ENCODE data around the gene CTSC.
"Not testable (repeated sequence)": the region's sequence is repeated elsewhere in the genome, so short reads cannot be mapped to it uniquely, and the experiment has no call there.

Gene CTSC

GRCh38 chr11:88348870-88349269, 11.3 kb upstream of the CTSC start:
- no peak for DNase-seq

GRCh38 chr11:88345949-88346348, 8.4 kb upstream of the CTSC start:
- no peak for DNase-seq

- no peak for DNase-seq
Observed at GRCh38 chr11:88345408-88345807, 7.9 kb upstream of the CTSC start.

GRCh38 chr11:88344869-88345268, 7.3 kb upstream of the CTSC start:
- DNase-seq = no peak

- DNase-seq = no peak
Observed at GRCh38 chr11:88341522-88342251, 4.2 kb upstream of the CTSC start.

GRCh38 chr11:88340366-88340935, 2.9 kb upstream of the CTSC start:
- DNase-seq = no peak

- DNase-seq = peak; percentile 48 to 56
Observed at GRCh38 chr11:88337987-88338668, 592 bp upstream of the CTSC start.

- no peak for DNase-seq
Observed at GRCh38 chr11:88335284-88335683, 2.3 kb downstream of the CTSC start.

GRCh38 chr11:88333862-88334261, 3.7 kb downstream of the CTSC start:
- no peak for DNase-seq

GRCh38 chr11:88332851-88333250, 4.7 kb downstream of the CTSC start:
- no peak for DNase-seq

GRCh38 chr11:88330826-88331428, 6.6 kb downstream of the CTSC start:
- DNase-seq = no peak

GRCh38 chr11:88329563-88330250, 7.8 kb downstream of the CTSC start:
- DNase-seq = no peak

GRCh38 chr11:88327462-88328143, 9.9 kb downstream of the CTSC start:
- DNase-seq = no peak

- no peak for DNase-seq
Observed at GRCh38 chr11:88327061-88327460, 10.5 kb downstream of the CTSC start.

GRCh38 chr11:88326099-88326498, 11.4 kb downstream of the CTSC start:
- no peak for DNase-seq

- DNase-seq = no peak
Observed at GRCh38 chr11:88324562-88325345, 12.8 kb downstream of the CTSC start.

GRCh38 chr11:88322881-88323280, 14.7 kb downstream of the CTSC start:
- not testable (repeated sequence) for DNase-seq

- not testable (repeated sequence) for DNase-seq
Observed at GRCh38 chr11:88321412-88321811, 16.1 kb downstream of the CTSC start.

GRCh38 chr11:88320149-88320559, 17.4 kb downstream of the CTSC start:
- DNase-seq = no peak

- DNase-seq = no peak
Observed at GRCh38 chr11:88318017-88318416, 19.5 kb downstream of the CTSC start.

GRCh38 chr11:88317536-88317935, 20.0 kb downstream of the CTSC start:
- no peak for DNase-seq

GRCh38 chr11:88315981-88316441, 21.5 kb downstream of the CTSC start:
- no peak for DNase-seq

Data from stimulated activated CD4-positive, alpha-beta T cell treated with anti-CD3 and anti-CD28 coated beads, Interleukin-2, amount 100 ng/mL, for 24 hours (primary cell).